HG03571 (cell line): Measurements from ENCODE around the gene MICOS13.

Experiments used
- ATAC-seq: cut with Tn5 transposase; IDR thresholded peaks from one replicate; pipeline ENCODE4 v1.9.1; 2021; ENCODE audit not compliant: unreplicated experiment

Gene MICOS13

GRCh38 chr19:5631567-5632240 is 48.6 kb downstream of the MICOS13 start:
- no peak for ATAC-seq

GRCh38 chr19:5628919-5629481 is 51.3 kb downstream of the MICOS13 start:
- no peak for ATAC-seq

GRCh38 chr19:5628461-5628860 is 51.9 kb downstream of the MICOS13 start:
- ATAC-seq, result no peak
